Measurements from ENCODE around the gene PITX1.

The PITX1 gene

GRCh38 chr5:135051872-135052271 is 17.8 kb upstream of the PITX1 start:
- TF ChIP-seq CTCF (IDR thresholded peaks at IDR 0.05; ENCODE audit: insufficient read depth, low read depth, low read length, missing control alignments), result no peak
- no peak for DNase-seq (ENCODE audit: low read depth)
- H3K4me3 ChIP-seq (ENCODE audit: low read depth, low read length), result no peak overlapping the region

- no peak overlapping the region for H3K4me3 ChIP-seq (ENCODE audit: low read depth, low read length)
- no peak for DNase-seq (ENCODE audit: low read depth)
- TF ChIP-seq CTCF (IDR thresholded peaks at IDR 0.05; ENCODE audit: insufficient read depth, low read depth, low read length, missing control alignments), result no peak
Observed at GRCh38 chr5:135051399-135051798, 17.4 kb upstream of the PITX1 start.

- no peak overlapping the region for H3K4me3 ChIP-seq (ENCODE audit: low read depth, low read length)
- no peak for DNase-seq (ENCODE audit: low read depth)
- TF ChIP-seq CTCF (IDR thresholded peaks at IDR 0.05; ENCODE audit: insufficient read depth, low read depth, low read length, missing control alignments), result no peak
Observed at GRCh38 chr5:135050244-135050767, 16.3 kb upstream of the PITX1 start.

- H3K4me3 ChIP-seq (ENCODE audit: low read depth, low read length), result no peak overlapping the region
- TF ChIP-seq CTCF (IDR thresholded peaks at IDR 0.05; ENCODE audit: insufficient read depth, low read depth, low read length, missing control alignments), result no peak
- DNase-seq (ENCODE audit: low read depth), result no peak
Observed at GRCh38 chr5:135048930-135049329, 14.9 kb upstream of the PITX1 start.

- DNase-seq (ENCODE audit: low read depth), result no peak
- TF ChIP-seq CTCF (IDR thresholded peaks at IDR 0.05; ENCODE audit: insufficient read depth, low read depth, low read length, missing control alignments), result no peak
- no peak overlapping the region for H3K4me3 ChIP-seq (ENCODE audit: low read depth, low read length)
Observed at GRCh38 chr5:135048286-135048685, 14.3 kb upstream of the PITX1 start.

- no peak overlapping the region for H3K4me3 ChIP-seq (ENCODE audit: low read depth, low read length)
- no peak for TF ChIP-seq CTCF (IDR thresholded peaks at IDR 0.05; ENCODE audit: insufficient read depth, low read depth, low read length, missing control alignments)
- DNase-seq (ENCODE audit: low read depth), result no peak
Observed at GRCh38 chr5:135047347-135047695, 13.3 kb upstream of the PITX1 start.

GRCh38 chr5:135046661-135047346 is 12.8 kb upstream of the PITX1 start:
- H3K4me3 ChIP-seq (ENCODE audit: low read depth, low read length), result no peak overlapping the region
- DNase-seq (ENCODE audit: low read depth), result no peak
- TF ChIP-seq CTCF (IDR thresholded peaks at IDR 0.05; ENCODE audit: insufficient read depth, low read depth, low read length, missing control alignments), result no peak
